Gastroesophageal sphincter (tissue), 3 donors: Measurements from ENCODE around the gene FAM151B.

Experiments
- EP300 ChIP-seq: sonication (generic); formaldehyde crosslinking; IDR thresholded peaks from one replicate; pipeline ENCODE4 v1.6.1; 2017; ENCODE audit warnings: antibody characterized with exemption, mild to moderate bottlenecking
- POLR2A ChIP-seq, 2 donors: fragments of 450-650 bp; IDR thresholded peaks; one replicate each; pipeline ENCODE4 v1.6.1; 2017; ENCODE audit warnings: antibody characterized with exemption in 2 of 2, mild to moderate bottlenecking in 2 of 2, moderate library complexity in 1 of 2
- TF ChIP-seq, protein P1 (sequence below), 4 experiments: fragments of 200-600 bp in 2 of 4; fragments of 450-650 bp in 2 of 4; sonication (generic) in 1 of 4; IDR thresholded peaks; one replicate each; pipeline ENCODE4 v1.5.1; 2017 to 2019; ENCODE audit warnings: antibody characterized with exemption in 4 of 4, mild to moderate bottlenecking in 2 of 4, moderate library complexity in 2 of 4

DNA sequence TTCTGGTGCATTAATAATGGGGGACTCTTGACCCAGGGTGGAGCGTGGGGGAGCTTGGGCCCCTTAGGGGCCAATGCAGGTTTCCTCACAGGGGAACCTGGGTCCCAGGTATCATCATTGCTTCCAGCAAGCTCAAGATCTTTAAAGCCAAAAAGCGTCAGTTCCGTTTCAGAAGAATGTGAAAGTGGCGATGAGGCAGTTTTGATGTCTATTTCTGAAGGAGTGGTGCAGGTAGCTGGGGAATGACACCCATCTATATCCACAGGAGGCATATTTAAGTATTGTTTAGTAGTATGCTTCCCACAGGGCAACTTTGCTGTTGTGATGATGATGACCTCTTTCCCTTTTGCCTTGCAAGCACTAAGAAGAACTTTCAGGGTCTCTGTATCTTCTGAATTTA is 71.3 kb downstream of the FAM151B start:
- TF ChIP-seq, protein P1, sequence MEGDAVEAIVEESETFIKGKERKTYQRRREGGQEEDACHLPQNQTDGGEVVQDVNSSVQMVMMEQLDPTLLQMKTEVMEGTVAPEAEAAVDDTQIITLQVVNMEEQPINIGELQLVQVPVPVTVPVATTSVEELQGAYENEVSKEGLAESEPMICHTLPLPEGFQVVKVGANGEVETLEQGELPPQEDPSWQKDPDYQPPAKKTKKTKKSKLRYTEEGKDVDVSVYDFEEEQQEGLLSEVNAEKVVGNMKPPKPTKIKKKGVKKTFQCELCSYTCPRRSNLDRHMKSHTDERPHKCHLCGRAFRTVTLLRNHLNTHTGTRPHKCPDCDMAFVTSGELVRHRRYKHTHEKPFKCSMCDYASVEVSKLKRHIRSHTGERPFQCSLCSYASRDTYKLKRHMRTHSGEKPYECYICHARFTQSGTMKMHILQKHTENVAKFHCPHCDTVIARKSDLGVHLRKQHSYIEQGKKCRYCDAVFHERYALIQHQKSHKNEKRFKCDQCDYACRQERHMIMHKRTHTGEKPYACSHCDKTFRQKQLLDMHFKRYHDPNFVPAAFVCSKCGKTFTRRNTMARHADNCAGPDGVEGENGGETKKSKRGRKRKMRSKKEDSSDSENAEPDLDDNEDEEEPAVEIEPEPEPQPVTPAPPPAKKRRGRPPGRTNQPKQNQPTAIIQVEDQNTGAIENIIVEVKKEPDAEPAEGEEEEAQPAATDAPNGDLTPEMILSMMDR (IDR thresholded peaks at IDR 0.05), result no peak
- TF ChIP-seq POLR2A (IDR thresholded peaks at IDR 0.05) (no peak), EP300 (no peak)
